ENCODE data around the gene APPBP2. TPM values are rescaled to one million over a fixed set of nuclear protein-coding genes. Genes with fewer than 3 reads are reported as not detected.

The APPBP2 gene
- polyA plus RNA-seq, 1 donor = 30.5 TPM

GRCh38 chr17:60535382-60536279, 9.6 kb upstream of the APPBP2 start:
- no peaks in the 10 kb centered on the region for H3K9me3 ChIP-seq (ENCODE audit: control insufficient read depth, low read depth, low read length)
- no CpG with 5 or more reads among the region's 3 CpGs for WGBS (ENCODE audit: insufficient coverage, low lambda C conversion rate)

GRCh38 chr17:60534613-60535157, 8.6 kb upstream of the APPBP2 start:
- Histone ChIP-seq H3K4me1 (ENCODE audit: control insufficient read depth, insufficient read depth, low read length) (no peaks in the 10 kb centered on the region), H3K27ac (ENCODE audit: low read length) (no peak overlapping the region), H3K27me3 (ENCODE audit: control insufficient read depth, insufficient read depth, low read length) (no peaks in the 10 kb centered on the region), H3K9me3 (ENCODE audit: control insufficient read depth, low read depth, low read length) (no peaks in the 10 kb centered on the region), H3K36me3 (ENCODE audit: control insufficient read depth, insufficient read depth, low read length) (no peaks in the 10 kb centered on the region), H3K4me3 (ENCODE audit: low read length) (no peak overlapping the region)
- WGBS (ENCODE audit: insufficient coverage, low lambda C conversion rate) = 10% methylated on average over 2 of the region's 7 CpGs
- peak in 1 of 2 donors; percentile 38 for DNase-seq

More at GRCh38 chr17:60535382-60536279, 9.6 kb upstream of the APPBP2 start:
- no peaks in the 10 kb centered on the region for H3K4me1 ChIP-seq (ENCODE audit: control insufficient read depth, insufficient read depth, low read length)
- no peaks in the 10 kb centered on the region for H3K27me3 ChIP-seq (ENCODE audit: control insufficient read depth, insufficient read depth, low read length)
- H3K27ac ChIP-seq (ENCODE audit: low read length) = no peak overlapping the region
- no peak for DNase-seq
- H3K36me3 ChIP-seq (ENCODE audit: control insufficient read depth, insufficient read depth, low read length) = no peaks in the 10 kb centered on the region
- H3K4me3 ChIP-seq (ENCODE audit: low read length) = no peak overlapping the region

DNA sequence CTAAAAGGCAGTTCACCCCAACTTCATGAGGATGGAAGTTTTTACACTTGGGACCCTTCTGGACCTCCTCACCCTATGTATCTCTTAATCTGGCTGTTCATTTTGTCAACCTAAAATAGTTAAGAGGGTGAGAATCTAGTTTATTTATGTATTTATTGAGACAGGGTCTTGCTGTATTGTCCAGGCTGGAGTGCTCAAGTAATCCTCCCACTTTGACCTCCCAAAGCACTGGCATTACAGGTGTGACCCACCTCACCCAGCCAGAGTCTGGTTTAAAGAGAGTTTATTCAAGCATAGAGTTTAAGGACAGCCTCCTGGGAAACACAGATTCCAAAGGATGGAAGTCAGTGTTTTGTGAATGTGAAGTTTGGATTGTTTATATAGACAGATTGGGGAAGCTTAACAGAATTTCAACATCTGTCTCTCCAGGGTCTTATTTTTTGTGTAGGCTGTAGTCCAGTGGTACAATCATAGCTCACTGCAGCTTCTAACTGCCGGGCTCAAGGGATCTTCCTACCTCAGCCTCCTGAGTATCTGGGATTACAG, 8.0 kb upstream of the APPBP2 start:
- no peak overlapping the region for H3K4me3 ChIP-seq (ENCODE audit: low read length)
- no peaks in the 10 kb centered on the region for H3K27me3 ChIP-seq (ENCODE audit: control insufficient read depth, insufficient read depth, low read length)
- DNase-seq = no peak
- no peaks in the 10 kb centered on the region for H3K4me1 ChIP-seq (ENCODE audit: control insufficient read depth, insufficient read depth, low read length)
- H3K9me3 ChIP-seq (ENCODE audit: control insufficient read depth, low read depth, low read length) = no peaks in the 10 kb centered on the region
- no peaks in the 10 kb centered on the region for H3K36me3 ChIP-seq (ENCODE audit: control insufficient read depth, insufficient read depth, low read length)
- no CpG with 5 or more reads among the region's 1 CpG for WGBS (ENCODE audit: insufficient coverage, low lambda C conversion rate)
- no peak overlapping the region for H3K27ac ChIP-seq (ENCODE audit: low read length)

DNA sequence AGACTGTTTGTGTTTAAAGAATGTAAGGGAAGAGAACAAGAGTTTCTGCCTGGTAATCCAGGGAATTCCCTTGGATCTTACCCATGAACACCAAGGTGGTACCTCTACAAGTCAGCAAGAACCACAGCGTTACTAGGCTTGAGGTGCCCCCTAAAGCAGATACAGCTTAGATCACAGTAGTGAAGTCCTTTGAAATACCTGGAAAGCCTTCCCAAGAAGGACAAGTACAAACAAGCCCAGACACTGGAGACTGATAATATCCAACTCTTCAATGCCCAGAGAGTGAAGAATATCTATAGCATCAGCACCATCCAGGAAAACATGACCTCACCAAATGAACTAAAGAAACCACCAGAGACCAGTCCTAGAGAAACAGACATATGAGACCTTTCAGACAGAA, 3.8 kb upstream of the APPBP2 start:
- Histone ChIP-seq H3K27me3 (ENCODE audit: control insufficient read depth, insufficient read depth, low read length) (no peaks in the 10 kb centered on the region), H3K4me3 (ENCODE audit: low read length) (no peak overlapping the region), H3K36me3 (ENCODE audit: control insufficient read depth, insufficient read depth, low read length) (no peaks in the 10 kb centered on the region), H3K27ac (ENCODE audit: low read length) (no peak overlapping the region), H3K9me3 (ENCODE audit: control insufficient read depth, low read depth, low read length) (no peaks in the 10 kb centered on the region), H3K4me1 (ENCODE audit: control insufficient read depth, insufficient read depth, low read length) (no peaks in the 10 kb centered on the region)
- no CpG with 5 or more reads among the region's 1 CpG for WGBS (ENCODE audit: insufficient coverage, low lambda C conversion rate)
- DNase-seq = no peak

- peaks cover 3% of the 10 kb centered on the region for H3K4me1 ChIP-seq (ENCODE audit: control insufficient read depth, insufficient read depth, low read length)
- no peaks in the 10 kb centered on the region for H3K9me3 ChIP-seq (ENCODE audit: control insufficient read depth, low read depth, low read length)
- H3K4me3 ChIP-seq (ENCODE audit: low read length) = no peak overlapping the region
- no peak overlapping the region for H3K27ac ChIP-seq (ENCODE audit: low read length)
- no peaks in the 10 kb centered on the region for H3K36me3 ChIP-seq (ENCODE audit: control insufficient read depth, insufficient read depth, low read length)
- no CpG with 5 or more reads among the region's 3 CpGs for WGBS (ENCODE audit: insufficient coverage, low lambda C conversion rate)
- DNase-seq = no peak
- no peaks in the 10 kb centered on the region for H3K27me3 ChIP-seq (ENCODE audit: control insufficient read depth, insufficient read depth, low read length)
Measured at GRCh38 chr17:60528828-60529227, 2.8 kb upstream of the APPBP2 start.

GRCh38 chr17:60527701-60528100, 1.7 kb upstream of the APPBP2 start:
- Histone ChIP-seq H3K27ac (ENCODE audit: low read length) (no peak overlapping the region), H3K4me1 (ENCODE audit: control insufficient read depth, insufficient read depth, low read length) (peaks cover 7% of the 10 kb centered on the region), H3K36me3 (ENCODE audit: control insufficient read depth, insufficient read depth, low read length) (no peaks in the 10 kb centered on the region), H3K9me3 (ENCODE audit: control insufficient read depth, low read depth, low read length) (no peaks in the 10 kb centered on the region), H3K4me3 (ENCODE audit: low read length) (no peak overlapping the region), H3K27me3 (ENCODE audit: control insufficient read depth, insufficient read depth, low read length) (no peaks in the 10 kb centered on the region)
- DNase-seq = no peak
- no CpG with 5 or more reads among the region's 2 CpGs for WGBS (ENCODE audit: insufficient coverage, low lambda C conversion rate)

DNA sequence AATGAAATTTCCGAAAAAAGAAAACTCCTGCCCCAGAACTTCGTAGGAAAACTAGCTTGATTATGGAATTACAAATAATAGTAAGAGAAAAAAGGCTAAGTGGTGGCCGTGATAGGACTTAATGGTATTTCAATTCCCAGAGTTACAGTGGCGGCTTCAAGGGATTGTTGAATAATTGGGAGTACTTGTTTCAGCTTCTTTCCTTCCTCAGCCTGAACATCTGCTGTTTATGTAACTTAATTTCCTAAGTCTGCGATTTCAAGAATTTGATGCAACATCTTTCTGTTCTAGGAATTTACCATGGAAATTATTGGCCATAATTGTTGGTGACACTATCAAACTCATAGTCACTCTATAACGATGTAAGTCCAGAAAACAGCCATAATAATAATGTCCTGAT, 684 bp upstream of the APPBP2 start:
- no peak for DNase-seq
- Histone ChIP-seq H3K4me3 (ENCODE audit: low read length) (peak overlapping the region; percentile 99), H3K4me1 (ENCODE audit: control insufficient read depth, insufficient read depth, low read length) (peaks cover 7% of the 10 kb centered on the region), H3K9me3 (ENCODE audit: control insufficient read depth, low read depth, low read length) (no peaks in the 10 kb centered on the region), H3K27ac (ENCODE audit: low read length) (peak overlapping the region; percentile 100), H3K36me3 (ENCODE audit: control insufficient read depth, insufficient read depth, low read length) (no peaks in the 10 kb centered on the region), H3K27me3 (ENCODE audit: control insufficient read depth, insufficient read depth, low read length) (no peaks in the 10 kb centered on the region)
- WGBS (ENCODE audit: insufficient coverage, low lambda C conversion rate) = 0% methylated on average over 3 of the region's 6 CpGs

DNA sequence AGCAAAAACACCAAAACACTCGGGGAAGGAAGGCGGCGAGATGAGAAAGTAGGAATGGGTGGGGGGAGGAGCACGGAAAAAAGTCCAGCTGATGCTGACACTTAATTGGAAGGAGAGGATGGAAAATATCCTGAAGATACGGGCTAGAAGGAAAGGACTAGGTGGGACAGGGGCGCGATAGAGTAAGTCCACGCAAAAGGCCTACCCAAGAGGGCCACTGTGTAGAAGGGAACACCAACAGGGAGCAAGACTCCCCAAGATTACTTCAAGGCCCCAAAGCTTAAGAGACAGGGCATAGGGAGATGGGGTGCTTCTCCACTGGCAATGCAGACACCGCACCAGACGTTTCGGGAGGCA, 736 bp downstream of the APPBP2 start:
- Histone ChIP-seq H3K36me3 (ENCODE audit: control insufficient read depth, insufficient read depth, low read length) (peaks cover 7% of the 10 kb centered on the region), H3K27me3 (ENCODE audit: control insufficient read depth, insufficient read depth, low read length) (no peaks in the 10 kb centered on the region), H3K4me3 (ENCODE audit: low read length) (peak overlapping the region; percentile 99), H3K4me1 (ENCODE audit: control insufficient read depth, insufficient read depth, low read length) (peaks cover 7% of the 10 kb centered on the region), H3K27ac (ENCODE audit: low read length) (peak overlapping the region; percentile 100), H3K9me3 (ENCODE audit: control insufficient read depth, low read depth, low read length) (no peaks in the 10 kb centered on the region)
- WGBS (ENCODE audit: insufficient coverage, low lambda C conversion rate) = no CpG with 5 or more reads among the region's 11 CpGs
- DNase-seq = peak in 1 of 2 donors; percentile 13

DNA sequence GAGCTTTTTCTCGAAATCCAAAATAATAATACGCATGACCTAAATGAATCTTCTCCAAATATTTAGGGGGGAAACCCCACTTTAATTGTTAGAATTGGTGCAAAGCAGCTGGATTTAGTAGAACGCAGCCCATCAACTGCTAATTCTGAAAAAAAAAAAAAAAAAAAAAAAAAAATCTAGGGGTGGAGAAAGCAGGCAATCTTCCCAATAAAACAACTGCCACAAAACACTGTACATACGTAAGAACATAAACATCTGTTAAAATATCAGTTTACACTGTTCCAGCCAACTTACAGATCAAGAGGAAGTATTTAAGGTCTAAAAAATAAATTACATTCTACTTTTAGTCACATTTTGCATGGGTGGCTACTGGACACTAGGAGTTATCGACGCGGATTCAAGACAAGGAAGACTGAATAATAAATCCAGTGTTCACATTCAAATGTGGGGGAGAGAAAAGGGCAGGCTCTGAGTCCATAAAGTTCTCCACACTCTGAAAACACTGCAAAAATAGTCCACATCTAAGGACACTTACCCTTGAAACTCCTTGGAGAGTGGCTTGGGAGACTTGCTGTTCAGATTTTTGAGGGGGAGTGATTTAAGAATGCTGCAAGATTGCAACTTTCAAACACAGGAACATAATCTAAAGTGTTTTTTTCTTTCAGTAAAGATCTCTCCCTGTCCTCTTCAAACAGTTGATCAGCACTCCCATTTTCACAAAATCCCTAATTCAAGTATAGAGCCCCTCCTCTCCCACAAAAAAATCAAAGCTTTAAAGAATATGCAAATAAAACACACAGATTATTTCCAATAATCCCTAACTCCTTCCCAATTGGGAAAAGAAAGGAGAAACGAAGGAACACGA, 1.3 kb downstream of the APPBP2 start:
- H3K4me1 ChIP-seq (ENCODE audit: control insufficient read depth, insufficient read depth, low read length) = peaks cover 7% of the 10 kb centered on the region
- H3K27me3 ChIP-seq (ENCODE audit: control insufficient read depth, insufficient read depth, low read length) = no peaks in the 10 kb centered on the region
- peaks cover 13% of the 10 kb centered on the region for H3K36me3 ChIP-seq (ENCODE audit: control insufficient read depth, insufficient read depth, low read length)
- H3K9me3 ChIP-seq (ENCODE audit: control insufficient read depth, low read depth, low read length) = no peaks in the 10 kb centered on the region
- WGBS (ENCODE audit: insufficient coverage, low lambda C conversion rate) = 13% methylated on average over 3 of the region's 9 CpGs
- peak; percentile 7 to 59 for DNase-seq
- peak overlapping the region; percentile 100 for H3K27ac ChIP-seq (ENCODE audit: low read length)
- H3K4me3 ChIP-seq (ENCODE audit: low read length) = peak overlapping the region; percentile 99

DNA sequence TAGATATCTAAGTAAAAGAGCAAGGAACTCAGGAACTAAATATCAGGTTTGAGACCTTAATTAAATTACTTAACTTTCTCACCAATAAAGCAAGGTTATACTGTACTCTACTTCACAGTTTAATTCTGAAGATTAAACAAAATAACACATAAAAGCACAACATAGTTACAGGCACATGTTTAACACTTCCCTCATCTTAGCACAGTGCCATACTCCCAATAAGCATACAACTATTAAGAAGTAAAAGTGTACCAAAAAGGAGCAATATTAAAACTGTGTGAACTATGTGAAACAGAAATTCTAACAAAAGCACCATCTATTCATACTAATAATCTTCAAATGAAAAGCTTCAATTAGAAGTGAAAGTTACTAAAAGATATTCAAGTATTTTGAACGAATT, 2.2 kb downstream of the APPBP2 start:
- peak overlapping the region; percentile 100 for H3K27ac ChIP-seq (ENCODE audit: low read length)
- no peaks in the 10 kb centered on the region for H3K27me3 ChIP-seq (ENCODE audit: control insufficient read depth, insufficient read depth, low read length)
- H3K4me3 ChIP-seq (ENCODE audit: low read length) = peak overlapping the region; percentile 99
- DNase-seq = no peak
- 40% methylated on average over 1 of the region's 1 CpG for WGBS (ENCODE audit: insufficient coverage, low lambda C conversion rate)
- no peaks in the 10 kb centered on the region for H3K9me3 ChIP-seq (ENCODE audit: control insufficient read depth, low read depth, low read length)
- H3K36me3 ChIP-seq (ENCODE audit: control insufficient read depth, insufficient read depth, low read length) = peaks cover 20% of the 10 kb centered on the region
- H3K4me1 ChIP-seq (ENCODE audit: control insufficient read depth, insufficient read depth, low read length) = peaks cover 7% of the 10 kb centered on the region
